ENCODE results near the gene ZSCAN21. TPM values are rescaled to one million over a fixed set of nuclear protein-coding genes. Genes with fewer than 3 reads are reported as not detected.
A peak's percentile ranks its signal among the peaks of the same experiment; 100 is the strongest.

Gene ZSCAN21
- total RNA-seq, 3 donors from 2014 or later: 12.8 to 21.8 (median 13.0) TPM

- no peaks in the 10 kb centered on the region for H3K27me3 ChIP-seq
- no peak for DNase-seq (ENCODE audit: low spot score in 2 of 2)
- H3K4me1 ChIP-seq: peaks cover 0 to 12% of the 10 kb centered on the region in 2 donors
- H3K36me3 ChIP-seq: peaks cover 9% of the 10 kb centered on the region
- H3K4me3 ChIP-seq: no peak overlapping the region
- TF ChIP-seq POLR2AphosphoS5 (IDR thresholded peaks at IDR 0.05): no peak
- no peak for TF ChIP-seq CTCF (IDR thresholded peaks at IDR 0.05)
- TF ChIP-seq POLR2A (IDR thresholded peaks at IDR 0.05): no peak
- intact Hi-C loops (cut with DNase I; ENCODE audit: low total_unique reads): no loop called here
- H3K9me3 ChIP-seq: no peaks in the 10 kb centered on the region
- no peak overlapping the region for H3K27ac ChIP-seq
These were observed 45.7 kb downstream of the ZSCAN21 start for GRCh38 chr7:100095289-100095688.

- Histone ChIP-seq H3K4me3 (no peak overlapping the region), H3K9me3 (no peaks in the 10 kb centered on the region), H3K27me3 (no peaks in the 10 kb centered on the region), H3K4me1 (peaks cover 0 to 12% of the 10 kb centered on the region in 2 donors), H3K27ac (no peak overlapping the region), H3K36me3 (peaks cover 9% of the 10 kb centered on the region)
- TF ChIP-seq POLR2A (IDR thresholded peaks at IDR 0.05) (no peak), POLR2AphosphoS5 (IDR thresholded peaks at IDR 0.05) (no peak), CTCF (IDR thresholded peaks at IDR 0.05) (no peak)
- intact Hi-C loops (cut with DNase I; ENCODE audit: low total_unique reads): no loop called here
- DNase-seq (ENCODE audit: low spot score in 2 of 2): no peak
These were observed 46.1 kb downstream of the ZSCAN21 start for GRCh38 chr7:100095704-100096103.

- intact Hi-C loops (cut with DNase I; ENCODE audit: low total_unique reads): no loop called here
- H3K36me3 ChIP-seq: no peaks in the 10 kb centered on the region
- peak overlapping the region in 1 of 3 donors; percentile 16 for H3K4me3 ChIP-seq
- H3K27me3 ChIP-seq: no peaks in the 10 kb centered on the region
- no peak for DNase-seq (ENCODE audit: low spot score in 2 of 2)
- peaks cover 0 to 18% of the 10 kb centered on the region in 2 donors for H3K4me1 ChIP-seq
- no peaks in the 10 kb centered on the region for H3K9me3 ChIP-seq
- TF ChIP-seq POLR2AphosphoS5 (IDR thresholded peaks at IDR 0.05) (no peak), POLR2A (IDR thresholded peaks at IDR 0.05) (no peak), CTCF (IDR thresholded peaks at IDR 0.05) (no peak)
- H3K27ac ChIP-seq: peak overlapping the region in 1 of 2 donors; percentile 95
These were observed 49.3 kb downstream of the ZSCAN21 start for GRCh38 chr7:100098913-100099312.

GRCh38 chr7:100099452-100099851, 49.9 kb downstream of the ZSCAN21 start:
- no peaks in the 10 kb centered on the region for H3K9me3 ChIP-seq
- no peaks in the 10 kb centered on the region for H3K27me3 ChIP-seq
- TF ChIP-seq POLR2AphosphoS5 (IDR thresholded peaks at IDR 0.05) (no peak), CTCF (IDR thresholded peaks at IDR 0.05) (no peak), POLR2A (IDR thresholded peaks at IDR 0.05) (no peak)
- DNase-seq (ENCODE audit: low spot score in 2 of 2): no peak
- peak overlapping the region; percentile 95 to 96 for H3K27ac ChIP-seq
- H3K36me3 ChIP-seq: no peaks in the 10 kb centered on the region
- intact Hi-C loops (cut with DNase I; ENCODE audit: low total_unique reads): no loop called here
- peak overlapping the region; percentile 80 to 88 (median 86) for H3K4me3 ChIP-seq
- H3K4me1 ChIP-seq: peaks cover 0 to 18% of the 10 kb centered on the region in 2 donors

- TF ChIP-seq POLR2AphosphoS5 (IDR thresholded peaks at IDR 0.05): peak; percentile 90 to 96 (median 93)
- no peak for TF ChIP-seq POLR2A (IDR thresholded peaks at IDR 0.05)
- Histone ChIP-seq H3K27ac (peak overlapping the region; percentile 95 to 96), H3K27me3 (no peaks in the 10 kb centered on the region), H3K4me3 (peak overlapping the region; percentile 80 to 88 (median 86)), H3K36me3 (no peaks in the 10 kb centered on the region), H3K9me3 (no peaks in the 10 kb centered on the region), H3K4me1 (peaks cover 0 to 18% of the 10 kb centered on the region in 2 donors)
- DNase-seq (ENCODE audit: low spot score in 2 of 2): peak; percentile 90 to 94
- intact Hi-C loops (cut with DNase I; ENCODE audit: low total_unique reads): no loop called here
These were observed 50.9 kb downstream of the ZSCAN21 start for GRCh38 chr7:100100420-100101015.
